Retinal pigment epithelial cell (primary cell): ENCODE results near the gene C1orf74.

Experiments used
- DNase-seq: peaks from one replicate; pipeline ENCODE4 v3.0.0-alpha.2; 2010; ENCODE audit warnings: low read depth
- H3K4me3 ChIP-seq: 2 replicates; pipeline ENCODE4 v1.5.1; 2011; ENCODE audit warnings: mild to moderate bottlenecking, low read length, control low read depth, moderate library complexity
- TF ChIP-seq, protein P1 (sequence below): conservative IDR thresholded peaks from 2 replicates; pipeline ENCODE4 v1.5.1; 2011; ENCODE audit warnings: low read depth, low read length, control low read depth, inconsistent platforms

Gene C1orf74

DNA sequence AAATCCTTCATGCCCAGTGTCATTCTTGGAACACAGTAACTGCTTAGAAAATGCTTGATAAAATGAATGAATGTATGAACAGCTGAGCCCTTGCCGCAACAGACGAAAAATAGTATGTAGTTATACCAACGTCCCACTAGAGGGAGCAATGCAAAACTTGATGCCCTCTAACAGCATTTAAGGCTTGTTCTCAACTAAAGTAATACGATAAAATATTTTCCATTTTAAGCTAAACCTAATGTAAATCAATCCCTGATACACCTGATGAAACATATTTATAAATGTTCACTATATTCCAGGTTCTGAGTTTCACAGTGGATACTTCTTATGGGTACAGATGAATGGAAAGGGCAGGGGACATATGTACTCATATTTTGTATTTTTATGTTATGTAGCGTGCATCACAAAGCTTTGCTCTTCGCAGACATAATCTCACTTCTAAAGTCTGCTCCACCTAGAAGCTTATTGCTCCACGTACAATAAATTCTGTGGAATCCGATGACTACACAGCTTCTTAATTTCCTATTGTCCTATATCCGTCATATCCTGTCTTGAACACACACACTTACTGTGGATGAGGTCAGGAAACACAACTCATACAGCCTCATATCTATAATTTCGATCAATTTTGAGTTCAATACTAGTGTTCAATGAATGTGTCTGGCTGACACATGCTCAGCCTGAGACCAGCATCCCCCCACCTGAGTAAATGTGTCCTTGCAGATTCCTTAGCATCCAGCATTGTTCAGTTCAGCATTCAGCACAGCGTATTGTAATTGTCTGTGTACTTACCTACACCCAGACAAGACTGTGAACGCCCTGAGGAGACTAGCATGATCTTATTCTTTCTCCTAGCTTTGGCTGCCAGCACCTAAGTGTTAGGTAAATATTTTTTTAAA, 39.0 kb upstream of the C1orf74 start:
- no peak overlapping the region for H3K4me3 ChIP-seq
- TF ChIP-seq, protein P1, sequence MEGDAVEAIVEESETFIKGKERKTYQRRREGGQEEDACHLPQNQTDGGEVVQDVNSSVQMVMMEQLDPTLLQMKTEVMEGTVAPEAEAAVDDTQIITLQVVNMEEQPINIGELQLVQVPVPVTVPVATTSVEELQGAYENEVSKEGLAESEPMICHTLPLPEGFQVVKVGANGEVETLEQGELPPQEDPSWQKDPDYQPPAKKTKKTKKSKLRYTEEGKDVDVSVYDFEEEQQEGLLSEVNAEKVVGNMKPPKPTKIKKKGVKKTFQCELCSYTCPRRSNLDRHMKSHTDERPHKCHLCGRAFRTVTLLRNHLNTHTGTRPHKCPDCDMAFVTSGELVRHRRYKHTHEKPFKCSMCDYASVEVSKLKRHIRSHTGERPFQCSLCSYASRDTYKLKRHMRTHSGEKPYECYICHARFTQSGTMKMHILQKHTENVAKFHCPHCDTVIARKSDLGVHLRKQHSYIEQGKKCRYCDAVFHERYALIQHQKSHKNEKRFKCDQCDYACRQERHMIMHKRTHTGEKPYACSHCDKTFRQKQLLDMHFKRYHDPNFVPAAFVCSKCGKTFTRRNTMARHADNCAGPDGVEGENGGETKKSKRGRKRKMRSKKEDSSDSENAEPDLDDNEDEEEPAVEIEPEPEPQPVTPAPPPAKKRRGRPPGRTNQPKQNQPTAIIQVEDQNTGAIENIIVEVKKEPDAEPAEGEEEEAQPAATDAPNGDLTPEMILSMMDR = peak; percentile 78
- no peak for DNase-seq

DNA sequence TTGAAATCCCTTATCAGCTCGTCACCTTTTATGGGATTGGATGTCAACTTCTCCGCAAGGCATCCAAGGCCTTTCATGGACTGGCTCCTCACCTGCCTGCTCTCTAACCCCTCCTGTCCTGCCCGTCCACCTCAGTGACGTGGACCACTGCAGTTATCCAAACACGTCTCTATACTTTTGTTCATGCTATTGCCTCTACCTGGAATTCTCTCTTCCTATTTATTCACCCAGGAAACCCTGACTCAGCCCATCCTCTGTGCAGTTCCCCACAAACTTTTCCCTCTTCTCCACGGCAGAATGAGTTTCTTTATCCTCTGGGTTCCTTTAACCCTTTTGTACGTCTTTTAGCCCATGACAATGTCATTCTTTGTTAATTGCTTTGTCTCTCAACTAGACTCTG, 38.3 kb upstream of the C1orf74 start:
- H3K4me3 ChIP-seq = no peak overlapping the region
- TF ChIP-seq, protein P1 = no peak
- DNase-seq = no peak

DNA sequence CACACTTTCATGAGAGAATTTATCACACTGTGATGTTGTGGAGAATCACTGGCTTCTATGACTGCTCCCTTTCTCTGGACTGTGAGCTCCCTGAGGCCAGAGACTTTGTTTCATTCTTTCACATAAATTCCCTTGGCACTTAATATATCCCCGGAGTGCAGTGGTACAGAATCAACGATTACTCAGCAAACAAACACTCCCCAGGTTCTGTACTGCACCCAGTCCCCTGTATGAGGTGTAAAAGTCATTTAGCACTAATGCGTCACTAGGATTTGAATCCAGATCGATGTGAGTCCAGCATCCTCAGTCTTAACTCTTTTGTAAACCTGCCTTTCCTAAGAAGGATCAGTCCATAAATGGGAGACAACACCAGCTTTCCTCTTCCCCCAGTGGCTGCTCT, 36.6 kb upstream of the C1orf74 start:
- TF ChIP-seq, protein P1 = no peak
- DNase-seq = no peak
- no peak overlapping the region for H3K4me3 ChIP-seq

DNA sequence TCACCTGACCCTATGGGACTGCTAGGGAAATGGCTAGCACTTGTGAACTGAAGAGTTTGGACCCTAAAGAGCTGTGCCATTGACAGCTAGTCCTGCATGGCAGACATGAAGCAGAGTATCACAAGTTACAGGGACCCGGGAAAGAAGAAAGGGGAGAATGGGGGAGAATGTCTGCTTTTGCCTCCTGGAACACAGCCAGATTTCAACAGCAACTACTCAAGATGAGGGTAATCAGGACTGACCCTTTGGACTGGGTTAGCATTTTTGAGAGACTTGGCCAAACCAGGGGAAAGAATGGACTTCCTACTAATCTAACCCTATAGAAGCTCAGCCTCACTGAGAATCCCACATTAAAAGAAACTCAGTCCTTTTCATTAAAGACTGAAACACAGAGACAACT, 34.7 kb upstream of the C1orf74 start:
- no peak overlapping the region for H3K4me3 ChIP-seq
- DNase-seq = no peak
- TF ChIP-seq, protein P1 = no peak

DNA sequence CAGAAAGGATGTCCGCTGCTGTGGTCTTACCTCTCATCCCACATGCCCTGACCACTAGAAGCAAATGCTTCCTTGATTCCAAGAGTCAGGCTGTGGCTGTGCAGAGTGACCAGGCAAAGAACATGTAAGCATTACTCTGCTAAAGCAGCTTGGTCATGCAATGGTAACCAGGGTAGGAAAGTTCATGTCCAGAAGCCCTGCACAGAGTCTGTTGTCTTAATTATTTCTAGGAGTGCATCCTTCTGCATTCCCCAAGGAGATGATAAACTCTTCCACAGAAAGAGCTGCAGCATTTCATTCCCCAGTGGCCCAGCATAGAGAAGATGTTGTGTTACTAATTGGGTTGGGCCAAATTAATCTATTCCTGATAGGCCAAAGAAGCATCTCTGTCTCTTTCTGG, 33.3 kb upstream of the C1orf74 start:
- no peak for DNase-seq
- TF ChIP-seq, protein P1 = no peak
- H3K4me3 ChIP-seq = no peak overlapping the region

DNA sequence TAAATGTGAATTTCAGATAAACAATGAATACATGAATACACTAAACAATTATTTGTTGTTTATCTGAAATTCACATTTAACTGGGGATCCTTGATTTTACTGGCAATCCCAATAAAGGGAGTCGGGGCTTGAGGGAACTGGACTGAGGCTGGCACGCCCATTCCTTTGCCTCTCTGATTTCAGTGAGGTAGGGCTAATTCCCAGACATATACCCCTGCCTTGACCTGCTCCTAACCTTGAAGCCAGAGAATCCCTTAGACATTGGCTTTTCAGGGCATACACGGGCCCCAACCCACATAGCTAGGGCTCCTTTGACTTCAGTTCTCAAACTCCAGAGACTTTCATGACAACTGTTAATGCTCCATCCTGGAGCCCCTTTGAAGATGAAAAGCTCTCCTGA, 32.6 kb upstream of the C1orf74 start:
- H3K4me3 ChIP-seq = no peak overlapping the region
- no peak for DNase-seq
- TF ChIP-seq, protein P1 = no peak

DNA sequence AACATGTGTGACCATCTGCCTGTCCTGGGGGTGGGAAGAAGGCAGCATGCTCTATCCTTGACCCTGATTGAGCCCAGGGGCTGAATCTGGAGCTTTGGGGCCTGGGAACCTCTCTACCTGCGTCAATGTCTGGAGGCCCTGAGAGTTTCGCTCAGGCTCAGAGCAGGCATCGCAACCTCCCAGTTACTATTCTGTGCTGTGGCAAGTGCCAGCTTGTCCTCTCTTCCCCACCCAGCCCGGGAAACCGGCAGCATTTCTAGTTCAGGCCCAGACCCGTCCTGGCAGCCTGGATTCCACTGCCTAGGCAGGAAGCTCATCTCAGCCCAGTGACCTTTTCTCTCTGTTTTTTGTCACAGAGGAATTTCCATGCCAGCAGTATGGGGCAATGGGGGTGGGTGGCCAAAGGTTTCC, 31.6 kb upstream of the C1orf74 start:
- no peak for DNase-seq
- TF ChIP-seq, protein P1 = no peak
- H3K4me3 ChIP-seq = no peak overlapping the region
